Astrocyte (in vitro differentiated cells and primary cell): ENCODE measurements around the gene BOLA1. TPM values are rescaled to one million over a fixed set of nuclear protein-coding genes. Genes with fewer than 3 reads are reported as not detected.

ENCODE experiments used
- DNase-seq: peaks from one replicate; pipeline ENCODE4 v3.0.0-alpha.2; 2010; ENCODE audit warnings: low read depth
- FAIRE-seq: peaks from 2 replicates; lab custom pipeline; 2011; peaks lifted over from hg19 to GRCh38; lab: Jason Lieb, UNC
- H2AFZ ChIP-seq: 2 replicates; pipeline ENCODE4 v1.6.0; 2012; ENCODE audit warnings: low read depth, low read length, inconsistent platforms
- H3K27ac ChIP-seq: 2 replicates; pipeline ENCODE4 v1.5.1; 2011; ENCODE audit warnings: low read depth, low read length, inconsistent platforms
- H3K27me3 ChIP-seq: 2 replicates; pipeline ENCODE4 v1.6.0; 2011; ENCODE audit warnings: low read length, inconsistent platforms; ENCODE audit not compliant: insufficient read depth
- H3K36me3 ChIP-seq: 2 replicates; pipeline ENCODE4 v1.5.1; 2011; ENCODE audit warnings: low read length, inconsistent platforms; ENCODE audit not compliant: insufficient read depth
- H3K4me1 ChIP-seq: 2 replicates; pipeline ENCODE4 v1.5.1; 2011; ENCODE audit warnings: low read length, inconsistent platforms; ENCODE audit not compliant: insufficient read depth
- H3K4me2 ChIP-seq: 2 replicates; pipeline ENCODE4 v1.6.0; 2012; ENCODE audit warnings: low read length, inconsistent platforms
- H3K4me3 ChIP-seq: 2 replicates; pipeline ENCODE4 v1.5.1; 2011; ENCODE audit warnings: low read depth, mild to moderate bottlenecking, low read length, inconsistent platforms; ENCODE audit not compliant: insufficient read depth
- H3K79me2 ChIP-seq: 2 replicates; pipeline ENCODE4 v1.6.0; 2012; ENCODE audit warnings: mild to moderate bottlenecking, low read length, inconsistent platforms; ENCODE audit not compliant: insufficient read depth
- H3K9ac ChIP-seq: 2 replicates; pipeline ENCODE4 v1.6.0; 2012; ENCODE audit warnings: mild to moderate bottlenecking, low read length, inconsistent platforms
- H3K9me3 ChIP-seq: 2 replicates; pipeline ENCODE4 v1.5.1; 2012; ENCODE audit warnings: low read depth, mild to moderate bottlenecking, low read length, inconsistent platforms; ENCODE audit not compliant: insufficient read depth
- H4K20me1 ChIP-seq: 2 replicates; pipeline ENCODE4 v1.6.0; 2012; ENCODE audit warnings: low read length, inconsistent platforms; ENCODE audit not compliant: insufficient read depth
- H3K27ac Mint-ChIP-seq: one replicate; pipeline ENCODE4 v1.8.0; 2021; ENCODE audit warnings: mild to moderate bottlenecking, mixed read lengths; ENCODE audit not compliant: unreplicated experiment
- H3K27me3 Mint-ChIP-seq: one replicate; pipeline ENCODE4 v1.8.0; 2021; ENCODE audit warnings: low read depth, mixed read lengths; ENCODE audit not compliant: unreplicated experiment
- H3K36me3 Mint-ChIP-seq: one replicate; pipeline ENCODE4 v1.8.0; 2021; ENCODE audit warnings: low read depth, mixed read lengths; ENCODE audit not compliant: unreplicated experiment
- H3K4me1 Mint-ChIP-seq: one replicate; pipeline ENCODE4 v1.8.0; 2021; ENCODE audit warnings: low read depth, mixed read lengths; ENCODE audit not compliant: unreplicated experiment
- H3K4me3 Mint-ChIP-seq: one replicate; pipeline ENCODE4 v1.8.0; 2021; ENCODE audit warnings: mild to moderate bottlenecking, moderate library complexity, mixed read lengths; ENCODE audit not compliant: unreplicated experiment
- H3K9me3 Mint-ChIP-seq: one replicate; pipeline ENCODE4 v1.8.0; 2021; ENCODE audit warnings: mild to moderate bottlenecking, mixed read lengths; ENCODE audit not compliant: unreplicated experiment
- EZH2 ChIP-seq: IDR thresholded peaks from 2 replicates; pipeline ENCODE4 v1.6.1; 2012; ENCODE audit warnings: mild to moderate bottlenecking, low read length, inconsistent platforms; ENCODE audit not compliant: insufficient read depth
- total RNA-seq: library from RNA; stranded (reverse); gene quantifications from 2 replicates; pipeline ENCODE4 v1.2.1, GENCODE V29; 2021
- TF ChIP-seq, protein P1 (sequence below): IDR thresholded peaks from 2 replicates; pipeline ENCODE4 v1.5.1; 2011; ENCODE audit warnings: low read depth, mild to moderate bottlenecking, inconsistent platforms, low read length, moderate library complexity; ENCODE audit not compliant: insufficient read depth

The BOLA1 gene
- total RNA-seq, 1 donor from 2014 or later = 6.1 TPM

DNA sequence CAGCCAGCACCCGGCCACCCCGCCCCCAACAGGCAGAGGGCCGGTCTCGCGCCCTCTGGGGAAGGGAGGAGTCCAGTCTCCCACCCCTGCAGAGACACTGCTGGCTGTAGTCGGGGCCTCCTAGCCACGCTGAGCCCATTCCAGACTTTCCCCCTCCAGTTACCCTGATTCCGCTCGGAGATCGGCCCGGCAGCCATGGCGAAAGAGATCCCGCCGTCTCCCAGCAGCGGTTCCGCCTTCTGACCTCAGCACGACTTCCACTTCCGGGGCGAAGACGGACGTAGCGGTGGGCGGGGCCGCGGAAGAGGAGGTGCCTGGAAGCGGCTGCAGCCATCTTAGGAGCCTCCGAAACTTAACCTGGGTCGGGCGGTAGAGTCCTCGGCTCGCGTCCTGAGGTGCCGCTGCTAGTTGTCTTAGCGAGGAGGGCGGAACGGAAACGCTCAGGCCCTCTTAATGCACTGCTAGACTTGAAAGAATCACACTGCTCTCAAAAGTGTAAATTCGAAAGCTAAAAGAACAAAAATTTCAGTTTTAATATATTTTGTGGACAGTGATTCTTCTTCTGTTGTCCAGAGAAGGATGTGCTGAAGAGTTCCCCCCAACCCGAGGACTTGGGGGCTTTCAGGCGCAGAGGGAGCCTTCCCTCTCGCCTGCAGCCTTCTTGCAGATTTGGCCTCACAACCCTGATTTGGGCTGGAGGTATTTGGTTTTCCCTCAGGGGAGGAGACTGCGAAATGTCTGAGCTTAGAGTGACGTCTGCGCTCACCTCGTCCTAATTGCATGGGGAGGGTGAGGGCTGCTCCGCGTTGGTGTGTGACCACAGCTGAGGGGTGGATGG lies 28.4 kb downstream of the BOLA1 start, which contains the start of gene SF3B4:
Gene SF3B4, minus strand, starts transcription at position 241 of the 838 bp plus-strand sequence. Its CDS starts 44 bp downstream, at position 197.
- Mint-ChIP-seq H3K4me1 (peaks cover 32% of the 10 kb centered on the region), H3K9me3 (peaks cover 2% of the 10 kb centered on the region), H3K27ac (peak within 1 kb of the TSS; percentile 98), H3K36me3 (peaks cover 41% of the 10 kb centered on the region), H3K27me3 (no peaks in the 10 kb centered on the region), H3K4me3 (peak within 1 kb of the TSS; percentile 100)
- Histone ChIP-seq H3K4me3 (peak within 1 kb of the TSS; percentile 84), H3K9me3 (no peaks in the 10 kb centered on the region), H4K20me1 (peaks cover 37% of the 10 kb centered on the region), H2AFZ (peak within 1 kb of the TSS; percentile 66), H3K79me2 (peaks cover 34% of the 10 kb centered on the region), H3K27ac (peak within 1 kb of the TSS; percentile 88), H3K4me1 (peaks cover 31% of the 10 kb centered on the region), H3K36me3 (peaks cover 33% of the 10 kb centered on the region), H3K27me3 (no peaks in the 10 kb centered on the region), H3K4me2 (peak within 1 kb of the TSS; percentile 92), H3K9ac (peak within 1 kb of the TSS; percentile 93)
- DNase-seq (peak; percentile 83), FAIRE-seq (no peak)
- TF ChIP-seq EZH2 = no peak
- TF ChIP-seq, protein P1, sequence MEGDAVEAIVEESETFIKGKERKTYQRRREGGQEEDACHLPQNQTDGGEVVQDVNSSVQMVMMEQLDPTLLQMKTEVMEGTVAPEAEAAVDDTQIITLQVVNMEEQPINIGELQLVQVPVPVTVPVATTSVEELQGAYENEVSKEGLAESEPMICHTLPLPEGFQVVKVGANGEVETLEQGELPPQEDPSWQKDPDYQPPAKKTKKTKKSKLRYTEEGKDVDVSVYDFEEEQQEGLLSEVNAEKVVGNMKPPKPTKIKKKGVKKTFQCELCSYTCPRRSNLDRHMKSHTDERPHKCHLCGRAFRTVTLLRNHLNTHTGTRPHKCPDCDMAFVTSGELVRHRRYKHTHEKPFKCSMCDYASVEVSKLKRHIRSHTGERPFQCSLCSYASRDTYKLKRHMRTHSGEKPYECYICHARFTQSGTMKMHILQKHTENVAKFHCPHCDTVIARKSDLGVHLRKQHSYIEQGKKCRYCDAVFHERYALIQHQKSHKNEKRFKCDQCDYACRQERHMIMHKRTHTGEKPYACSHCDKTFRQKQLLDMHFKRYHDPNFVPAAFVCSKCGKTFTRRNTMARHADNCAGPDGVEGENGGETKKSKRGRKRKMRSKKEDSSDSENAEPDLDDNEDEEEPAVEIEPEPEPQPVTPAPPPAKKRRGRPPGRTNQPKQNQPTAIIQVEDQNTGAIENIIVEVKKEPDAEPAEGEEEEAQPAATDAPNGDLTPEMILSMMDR = no peak

DNA sequence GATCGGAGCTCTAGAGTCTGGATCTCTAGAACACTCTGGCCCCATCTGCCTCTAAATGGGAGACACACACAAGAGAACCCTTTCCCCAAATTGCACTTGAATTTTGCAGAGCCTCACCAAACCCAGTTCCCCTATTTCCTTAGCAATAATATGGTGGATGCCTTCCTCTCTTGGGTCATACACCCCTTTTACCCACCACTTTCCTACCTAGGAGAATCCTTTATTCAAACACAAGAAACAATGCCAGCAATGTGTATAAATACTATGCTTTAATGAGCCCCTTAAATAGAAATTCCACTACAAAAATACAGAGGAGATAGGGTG lies 29.0 kb downstream of the BOLA1 start:
- H3K27ac Mint-ChIP-seq = peak overlapping the region; percentile 98
- peaks cover 40% of the 10 kb centered on the region for H3K36me3 Mint-ChIP-seq
- Histone ChIP-seq H3K4me2 (peak overlapping the region; percentile 92), H3K27me3 (no peaks in the 10 kb centered on the region), H2AFZ (peak overlapping the region; percentile 61), H3K9ac (peak overlapping the region; percentile 93), H3K4me3 (peak overlapping the region; percentile 84), H3K4me1 (peaks cover 31% of the 10 kb centered on the region), H3K9me3 (no peaks in the 10 kb centered on the region), H3K79me2 (peaks cover 34% of the 10 kb centered on the region), H3K27ac (peak overlapping the region; percentile 88), H4K20me1 (peaks cover 37% of the 10 kb centered on the region), H3K36me3 (peaks cover 28% of the 10 kb centered on the region)
- peak overlapping the region; percentile 100 for H3K4me3 Mint-ChIP-seq
- peaks cover 2% of the 10 kb centered on the region for H3K9me3 Mint-ChIP-seq
- FAIRE-seq (no peak), DNase-seq (no peak)
- TF ChIP-seq, protein P1 = no peak
- TF ChIP-seq EZH2 = no peak
- H3K27me3 Mint-ChIP-seq = no peaks in the 10 kb centered on the region
- peaks cover 32% of the 10 kb centered on the region for H3K4me1 Mint-ChIP-seq

GRCh38 chr1:149929856-149930255 lies 30.5 kb downstream of the BOLA1 start:
- no peak overlapping the region for H3K4me3 Mint-ChIP-seq
- H3K4me1 Mint-ChIP-seq = peaks cover 28% of the 10 kb centered on the region
- peaks cover 35% of the 10 kb centered on the region for H3K36me3 Mint-ChIP-seq
- Histone ChIP-seq H3K4me2 (no peak overlapping the region), H3K4me3 (no peak overlapping the region), H3K27me3 (no peaks in the 10 kb centered on the region), H3K27ac (no peak overlapping the region), H3K4me1 (peaks cover 31% of the 10 kb centered on the region), H3K9me3 (no peaks in the 10 kb centered on the region), H2AFZ (no peak overlapping the region), H3K79me2 (peaks cover 27% of the 10 kb centered on the region), H4K20me1 (peaks cover 24% of the 10 kb centered on the region), H3K36me3 (peaks cover 18% of the 10 kb centered on the region), H3K9ac (no peak overlapping the region)
- DNase-seq = no peak
- FAIRE-seq = no peak
- H3K9me3 Mint-ChIP-seq = peaks cover 4% of the 10 kb centered on the region
- H3K27me3 Mint-ChIP-seq = no peaks in the 10 kb centered on the region
- TF ChIP-seq, protein P1 = no peak
- TF ChIP-seq EZH2 = no peak
- no peak overlapping the region for H3K27ac Mint-ChIP-seq
